HG03432 (cell line): ENCODE results near the gene TRIM36.

Experiments
- ATAC-seq: cut with Tn5 transposase; IDR thresholded peaks from one replicate; pipeline ENCODE4 v1.9.1; 2021; ENCODE audit warnings: mild to moderate bottlenecking, moderate library complexity; ENCODE audit not compliant: unreplicated experiment

Gene TRIM36

DNA sequence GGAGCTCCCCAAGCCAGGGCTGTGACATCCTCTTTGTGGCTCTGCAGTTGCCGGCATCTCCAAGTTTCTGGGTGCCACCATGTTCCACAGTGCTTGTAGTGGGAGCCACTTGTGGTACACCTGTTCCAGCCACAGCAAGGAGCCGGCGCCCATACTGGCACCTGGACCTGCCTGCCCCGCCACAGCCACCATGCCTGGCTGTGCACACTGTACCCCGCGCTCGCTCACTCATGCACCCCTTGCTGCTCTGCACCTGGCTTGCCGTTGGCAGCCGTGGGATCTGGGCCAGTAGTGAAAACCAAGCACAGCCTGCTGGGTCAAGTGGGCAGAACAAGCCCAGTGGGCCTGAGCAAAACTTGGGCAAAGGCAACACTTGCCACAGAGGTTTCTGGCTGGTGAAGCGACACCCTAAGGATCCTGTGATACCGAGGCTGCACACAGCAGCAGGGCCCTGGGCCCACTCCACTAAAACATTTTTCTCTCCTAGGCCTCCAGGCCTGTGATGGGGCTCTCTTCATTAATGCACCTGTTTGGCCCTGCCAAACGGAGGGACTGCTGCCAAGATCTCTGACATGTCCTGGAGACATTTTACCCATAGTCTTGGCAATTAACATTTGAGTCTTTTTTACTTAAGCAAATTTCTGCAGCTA, 2.8 kb downstream of the TRIM36 start:
- ATAC-seq = no peak

DNA sequence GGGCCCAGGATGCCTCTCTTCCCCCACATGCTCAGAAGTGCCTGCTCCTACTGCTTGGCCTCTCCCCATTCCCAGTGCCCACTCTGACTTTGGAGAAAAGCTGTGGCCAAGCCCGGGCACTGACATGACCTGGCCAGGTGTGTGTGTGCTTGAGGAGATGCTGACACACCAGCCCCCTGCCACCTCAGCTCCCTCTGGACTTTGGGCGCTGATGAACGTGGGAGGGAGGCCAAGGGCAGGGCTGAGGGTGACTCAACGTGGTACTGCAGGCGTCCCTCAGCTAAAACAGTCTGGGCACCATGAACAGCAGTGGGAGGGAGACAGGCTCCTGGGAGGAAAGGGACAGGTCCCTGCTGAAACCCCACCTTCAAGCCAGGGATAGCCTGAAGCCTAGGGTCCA, 3.9 kb downstream of the TRIM36 start:
- no peak for ATAC-seq

DNA sequence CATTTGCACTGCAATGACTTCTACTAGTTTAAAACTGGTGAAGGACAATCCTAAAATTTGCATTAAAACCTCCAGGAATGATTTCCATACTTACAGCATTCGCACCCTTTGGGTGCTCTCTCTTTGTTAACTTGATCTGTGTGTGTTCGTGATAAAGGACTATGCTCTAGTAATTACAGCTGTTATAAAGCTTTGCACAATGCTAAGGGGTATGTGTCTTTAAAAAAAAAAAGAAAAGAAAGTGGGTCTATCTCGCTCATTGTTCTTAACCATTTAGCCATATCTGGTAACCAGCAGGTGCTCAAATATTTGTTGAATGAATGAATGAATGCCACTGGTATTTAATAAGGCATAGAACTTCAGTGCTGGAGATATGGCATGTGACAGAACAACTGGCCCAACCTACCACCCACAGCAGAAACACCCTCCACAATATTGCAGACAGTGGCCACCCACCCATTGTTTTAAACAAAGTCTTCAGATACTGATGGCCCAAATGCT, 8.7 kb downstream of the TRIM36 start:
- ATAC-seq = no peak

DNA sequence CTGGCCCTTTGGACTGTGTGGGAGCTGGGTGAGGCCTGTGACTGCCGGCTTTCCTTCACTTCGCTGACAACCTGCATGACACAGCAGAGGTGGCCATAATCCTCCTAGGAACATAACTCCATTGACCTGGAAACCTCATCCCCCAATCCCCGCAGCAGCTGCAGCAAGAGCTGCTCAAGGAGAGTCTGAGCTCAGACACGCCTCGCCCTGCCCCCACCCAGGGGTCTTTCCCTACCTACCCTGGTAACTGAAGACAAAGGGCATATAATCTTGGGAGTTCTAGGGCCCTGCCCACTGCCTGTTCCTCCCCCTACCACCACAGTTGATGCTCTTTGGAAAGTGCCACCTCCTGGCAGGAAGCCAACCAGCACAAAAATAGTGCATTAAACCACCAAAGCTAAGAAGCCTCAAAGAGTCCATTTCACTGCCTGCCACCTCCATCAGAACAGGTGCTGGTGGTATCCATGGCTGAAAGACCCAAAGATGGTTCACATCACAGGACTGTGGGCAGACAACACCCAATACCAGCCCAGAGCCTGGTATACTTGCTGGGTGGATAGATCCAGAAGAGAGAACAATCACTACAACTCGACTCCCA, 18.4 kb downstream of the TRIM36 start:
- no peak for ATAC-seq

DNA sequence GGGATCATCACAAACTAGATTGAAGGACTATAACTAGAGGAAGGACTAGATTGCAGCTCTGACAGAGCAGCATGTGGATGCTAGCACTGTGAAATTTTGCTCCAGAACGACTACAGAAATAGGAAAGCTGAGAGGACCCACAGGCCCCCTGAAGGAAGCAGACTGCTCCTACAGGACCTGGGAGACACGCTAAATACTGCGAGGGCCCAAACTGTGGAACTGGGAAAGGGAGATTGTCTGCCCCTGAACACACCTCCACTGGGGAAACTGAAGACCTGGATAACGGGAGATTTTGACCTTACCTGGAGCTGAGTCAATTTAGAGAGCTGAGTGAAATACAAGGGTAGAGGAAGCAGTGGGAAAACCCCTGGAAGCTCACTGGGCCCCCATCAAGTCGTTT, 19.2 kb downstream of the TRIM36 start:
- ATAC-seq = no peak

DNA sequence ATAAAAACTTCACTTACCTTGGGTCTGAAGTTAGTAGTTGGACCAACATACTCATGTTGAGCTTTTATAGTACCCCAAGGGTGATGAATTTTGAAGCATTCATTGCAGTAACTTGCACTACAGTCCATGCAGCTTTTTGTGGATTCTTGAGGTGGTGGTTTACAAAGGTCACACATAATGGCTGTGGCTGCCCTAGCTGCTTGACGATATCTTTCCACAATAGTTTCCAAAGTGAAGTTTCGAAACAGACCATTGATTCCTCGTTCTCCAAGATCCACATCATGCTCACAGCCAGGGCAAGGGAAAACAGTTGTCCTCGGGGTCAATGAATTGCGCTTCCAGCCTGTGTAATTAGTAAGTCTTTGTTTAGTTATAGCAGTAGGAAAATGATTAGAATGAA, 22.7 kb downstream of the TRIM36 start:
- ATAC-seq = no peak

DNA sequence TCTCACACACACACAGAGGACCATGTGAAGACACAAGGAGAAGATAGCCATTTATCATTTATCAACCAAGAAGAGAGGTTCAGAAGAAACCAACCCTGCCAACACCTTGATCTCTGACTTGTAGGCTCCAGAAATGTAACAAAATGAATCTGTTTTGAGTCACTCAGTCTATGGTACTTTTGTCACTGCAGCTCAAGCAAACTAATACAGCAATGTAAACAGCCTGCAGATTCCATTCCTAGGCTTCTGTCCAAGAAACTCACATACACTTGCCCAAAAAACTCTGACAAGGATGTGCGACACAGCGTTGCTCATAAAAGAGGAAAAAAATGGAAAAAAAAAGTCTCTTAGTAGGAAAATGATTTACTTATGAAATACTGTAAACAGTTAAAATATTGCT, 33.4 kb downstream of the TRIM36 start:
- no peak for ATAC-seq

DNA sequence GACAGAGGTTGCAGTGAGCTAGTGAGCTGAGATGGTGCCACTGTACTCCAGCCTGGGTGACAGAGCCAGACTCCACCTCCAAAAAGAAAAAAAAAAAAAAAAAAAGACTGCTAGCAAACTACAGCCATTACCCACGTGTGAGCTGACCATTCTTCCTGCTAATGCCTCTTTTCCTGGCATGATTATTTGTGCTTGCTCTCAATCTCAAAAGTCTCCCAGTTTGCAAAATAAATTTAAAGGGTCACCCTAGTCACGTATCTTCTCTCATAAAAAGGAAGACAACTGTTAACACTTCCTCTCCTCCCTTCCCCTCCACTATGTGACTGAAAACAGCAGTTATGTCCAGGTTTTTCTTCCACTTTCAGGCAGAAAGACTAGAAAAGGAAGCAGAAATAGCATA, 37.2 kb downstream of the TRIM36 start:
- ATAC-seq = peak; percentile 71

DNA sequence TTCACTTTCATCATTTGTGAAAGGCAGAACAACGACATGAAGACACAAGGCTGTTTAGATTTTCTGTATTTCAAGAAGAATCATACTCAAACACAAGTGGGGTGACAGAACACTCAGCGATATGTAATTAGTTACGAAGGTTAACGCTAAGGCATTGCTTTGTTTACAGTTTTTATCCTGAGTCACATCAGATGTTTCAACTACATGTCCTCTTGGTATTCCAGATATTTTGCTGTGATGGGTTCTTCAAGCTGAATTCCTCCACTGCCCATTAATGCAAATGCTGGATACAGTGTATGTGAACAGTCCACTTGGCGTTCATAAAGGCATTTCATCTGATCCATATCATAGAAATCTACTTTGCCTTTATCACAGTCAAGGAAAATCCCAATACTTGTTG, 43.4 kb downstream of the TRIM36 start:
- no peak for ATAC-seq

DNA sequence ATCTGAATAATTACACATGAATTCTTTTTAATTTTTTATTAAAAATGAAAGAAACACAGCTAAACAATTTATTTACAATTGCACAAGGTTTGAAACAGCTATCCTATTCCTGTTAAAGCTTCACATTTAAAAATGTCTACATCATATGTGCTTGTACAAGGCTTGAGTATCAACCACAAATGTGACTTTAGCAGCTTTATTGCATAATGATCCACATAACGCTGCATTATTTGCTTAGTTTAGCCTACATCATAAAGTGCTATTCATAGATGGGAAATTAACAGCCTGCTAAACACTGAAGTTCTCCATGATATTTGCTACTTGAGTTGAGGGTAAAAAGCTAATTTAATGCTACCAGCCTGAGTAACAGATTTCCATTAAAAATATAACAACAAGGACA, 45.0 kb downstream of the TRIM36 start:
- ATAC-seq = no peak

DNA sequence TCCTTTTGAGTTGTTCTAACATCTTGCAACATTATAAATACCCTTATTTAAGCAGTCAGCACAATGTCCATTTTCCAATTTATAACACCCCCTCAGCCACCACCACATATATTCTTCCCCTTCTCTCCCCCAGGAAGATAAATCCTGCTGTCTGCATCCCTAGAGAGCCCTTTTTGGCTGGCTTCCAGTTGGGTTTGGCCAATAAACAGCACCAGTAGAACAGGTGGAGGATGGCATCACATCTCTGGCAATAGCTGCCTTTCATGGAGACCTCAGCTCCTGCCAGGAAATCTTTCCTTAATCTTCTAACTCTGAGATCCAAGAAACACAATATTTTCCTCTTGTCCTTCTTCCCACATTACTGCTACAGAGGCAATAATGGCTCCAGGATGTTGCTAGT, 53.7 kb downstream of the TRIM36 start:
- no peak for ATAC-seq

DNA sequence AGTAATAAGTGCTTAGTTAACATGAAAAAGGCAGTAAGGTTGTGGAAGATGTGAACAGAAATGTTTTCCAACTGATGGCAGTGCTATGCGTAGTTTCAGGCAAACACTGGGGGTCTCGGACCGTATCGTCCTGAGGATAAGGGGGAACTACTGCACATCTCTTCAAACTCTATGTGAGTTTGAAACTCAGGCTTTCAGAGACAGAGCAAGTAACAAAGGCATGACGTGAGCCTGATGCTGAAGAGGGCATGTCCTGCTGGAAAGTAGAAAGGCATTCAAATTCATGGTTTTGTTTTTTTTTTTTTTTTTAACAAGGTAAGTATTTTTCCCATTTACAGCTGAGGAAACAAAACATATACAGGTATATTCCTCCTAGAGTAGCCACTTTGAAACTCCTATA, 59.9 kb downstream of the TRIM36 start:
- no peak for ATAC-seq

DNA sequence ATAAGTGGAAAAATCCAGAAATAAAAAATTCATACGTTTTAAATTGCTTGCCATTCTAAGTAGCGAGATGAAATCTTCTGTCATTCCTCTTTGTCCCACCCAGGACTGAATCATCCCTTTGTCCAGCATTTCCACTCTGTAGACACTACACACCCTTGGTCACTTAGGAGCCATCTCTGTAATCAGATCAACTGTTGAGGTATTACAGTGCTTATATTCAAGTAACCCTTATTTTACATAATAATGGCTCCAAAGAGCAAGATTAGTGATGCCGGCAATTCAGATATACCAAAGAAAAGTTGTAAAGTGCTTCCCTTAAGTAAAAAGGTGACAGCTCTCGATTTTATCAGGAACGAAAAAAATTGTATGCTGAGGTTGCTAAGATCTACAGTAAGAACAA, 60.4 kb downstream of the TRIM36 start:
- ATAC-seq = no peak

DNA sequence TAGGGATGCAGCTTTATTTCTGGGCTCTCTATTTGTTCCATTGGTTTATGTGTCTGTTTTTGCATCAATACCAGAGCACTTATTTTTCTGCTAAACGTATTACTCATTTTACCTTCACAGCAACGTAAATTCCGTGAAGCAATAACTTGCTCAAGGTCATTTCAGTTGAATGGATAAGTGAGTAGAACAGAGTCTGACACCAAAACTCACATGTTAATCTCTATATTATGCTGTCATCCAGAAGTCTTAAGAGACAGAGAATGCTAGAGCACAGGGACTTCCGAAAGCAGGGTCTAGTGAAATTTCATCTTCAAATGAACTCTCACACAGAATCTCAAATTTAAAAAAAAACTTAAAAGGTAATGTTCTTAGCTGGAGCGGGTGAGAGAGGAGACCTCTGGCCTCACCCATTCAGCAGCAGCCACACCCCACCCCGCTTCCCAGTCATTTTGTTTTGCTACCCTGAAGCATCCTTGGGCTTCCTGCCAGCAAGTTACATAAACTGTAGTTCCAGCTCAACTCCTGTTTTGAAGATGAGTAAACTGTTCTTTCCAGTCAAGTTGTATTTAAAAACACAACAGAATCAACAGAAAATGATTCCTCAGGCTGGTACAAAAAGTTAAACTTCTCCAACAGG, 69.3 kb downstream of the TRIM36 start:
- ATAC-seq = no peak

DNA sequence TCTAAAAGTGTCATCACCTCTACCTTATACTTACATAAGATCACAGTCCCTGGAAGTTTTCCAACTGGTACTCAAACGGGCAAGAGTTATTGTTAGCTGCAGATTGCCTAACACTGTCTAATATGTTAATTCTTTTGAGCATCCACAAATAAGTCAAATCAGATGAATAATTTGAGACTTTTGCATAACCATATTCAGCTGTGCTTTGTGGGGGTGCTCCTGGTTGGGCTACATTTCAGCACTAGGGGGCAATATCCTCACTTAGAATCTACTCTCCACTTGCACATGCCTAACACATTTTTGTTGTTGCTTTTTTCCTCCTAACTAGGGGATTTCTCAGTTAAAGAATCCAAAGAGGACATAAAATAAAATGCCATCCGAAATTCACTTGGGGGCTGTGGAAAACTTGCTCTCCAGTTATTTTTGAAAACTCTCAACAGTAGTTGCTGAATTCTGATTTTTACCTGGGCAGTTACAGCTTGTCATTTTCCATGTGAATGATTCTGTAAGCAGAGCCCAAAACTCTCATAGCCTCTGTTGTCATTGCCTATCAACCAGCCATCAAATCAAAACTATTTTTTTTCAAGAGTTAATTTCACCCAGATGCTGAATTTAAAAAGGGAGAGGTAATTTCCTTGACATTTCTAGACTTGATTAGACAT, 71.5 kb downstream of the TRIM36 start:
- peak; percentile 85 for ATAC-seq

DNA sequence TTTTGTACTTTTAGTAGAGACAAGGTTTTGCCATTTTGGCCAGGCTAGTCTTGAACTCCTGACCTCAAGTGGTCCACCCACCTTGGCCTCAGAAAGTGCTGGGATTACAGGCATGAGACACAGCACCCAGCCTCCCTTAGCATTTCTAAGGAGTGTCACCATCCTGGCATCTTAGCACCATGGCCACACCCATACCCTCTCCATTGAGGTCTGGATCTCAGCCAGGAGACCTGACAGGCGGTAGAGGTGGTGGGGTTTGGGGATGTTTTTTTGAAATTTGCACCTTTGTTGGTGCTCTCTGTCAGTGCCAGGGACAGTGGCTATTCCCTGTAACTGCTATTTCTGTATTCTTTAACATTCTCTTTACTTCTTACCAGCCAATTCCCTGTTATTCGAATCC, 72.5 kb downstream of the TRIM36 start:
- no peak for ATAC-seq

DNA sequence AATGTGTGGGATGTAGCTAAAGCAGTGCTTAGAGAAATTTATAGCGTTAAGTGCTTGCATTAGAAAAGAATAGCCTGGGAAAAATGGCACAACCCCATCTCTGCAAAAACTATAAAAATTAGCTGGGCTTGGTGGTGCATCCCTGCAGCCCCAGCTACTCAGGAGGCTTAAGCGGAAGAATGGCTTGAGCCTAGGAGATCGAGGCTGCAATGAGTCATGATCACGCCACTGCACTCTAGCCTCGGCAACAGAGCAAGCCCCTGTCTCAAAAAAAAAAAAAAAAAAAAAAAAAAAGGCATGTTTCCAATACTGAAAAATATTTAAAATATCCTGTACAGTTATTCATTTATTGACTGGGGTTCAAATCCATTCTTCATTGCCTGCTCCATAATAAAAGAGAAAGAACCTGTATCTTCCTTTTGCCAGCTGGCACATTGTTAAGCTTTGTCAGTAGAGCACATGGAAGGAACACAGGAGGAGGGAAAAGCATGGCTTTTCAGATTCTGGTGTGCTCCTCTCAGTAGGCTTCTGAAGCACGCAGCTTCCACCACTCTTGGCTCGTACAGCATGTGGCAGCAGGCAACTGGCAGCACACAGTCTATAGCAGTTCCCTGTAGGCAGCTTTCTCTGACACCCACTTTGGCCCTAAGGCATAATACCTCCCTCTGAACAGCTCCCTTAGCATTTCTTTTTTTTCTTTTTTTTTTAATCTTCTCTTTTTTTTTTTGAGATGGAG, 73.5 kb downstream of the TRIM36 start:
- peak; percentile 30 for ATAC-seq

DNA sequence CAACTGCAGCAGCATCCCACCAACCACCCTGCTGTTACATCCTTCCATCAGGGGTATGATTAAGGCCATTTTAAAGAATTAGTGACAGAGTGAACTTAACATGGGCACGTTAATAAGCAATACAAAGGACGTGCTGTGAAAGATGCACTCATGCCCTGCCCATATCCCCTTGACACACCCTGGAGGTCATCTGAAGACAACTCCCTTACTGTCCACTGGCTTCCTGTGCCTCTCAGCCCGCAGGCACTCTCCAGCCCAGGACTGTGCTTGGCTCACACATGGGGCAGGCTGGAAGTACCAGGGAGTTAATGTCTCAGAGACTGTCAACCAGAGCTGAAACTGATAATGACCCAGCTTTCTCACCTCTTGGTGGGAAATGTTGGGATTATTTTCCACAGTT, 81.8 kb downstream of the TRIM36 start:
- no peak for ATAC-seq

DNA sequence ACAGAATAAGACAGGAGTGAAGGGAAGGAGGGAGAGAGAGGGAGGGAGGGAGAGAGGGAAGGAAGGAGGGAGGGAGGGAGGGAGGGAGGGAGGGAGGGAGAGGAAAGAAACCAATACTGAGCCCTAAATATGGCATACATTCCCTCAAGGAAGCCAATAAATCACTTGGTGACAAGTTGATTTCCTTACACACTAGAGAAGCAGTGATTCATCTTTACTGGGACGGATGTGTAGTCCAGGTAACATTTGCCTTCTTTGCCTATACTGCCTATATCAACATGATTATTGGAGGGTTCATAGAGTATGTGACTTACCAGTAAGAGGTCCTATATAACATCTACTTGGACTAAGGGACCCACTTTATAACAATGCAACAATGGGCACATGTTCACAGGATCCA, 83.2 kb downstream of the TRIM36 start:
- ATAC-seq = no peak

DNA sequence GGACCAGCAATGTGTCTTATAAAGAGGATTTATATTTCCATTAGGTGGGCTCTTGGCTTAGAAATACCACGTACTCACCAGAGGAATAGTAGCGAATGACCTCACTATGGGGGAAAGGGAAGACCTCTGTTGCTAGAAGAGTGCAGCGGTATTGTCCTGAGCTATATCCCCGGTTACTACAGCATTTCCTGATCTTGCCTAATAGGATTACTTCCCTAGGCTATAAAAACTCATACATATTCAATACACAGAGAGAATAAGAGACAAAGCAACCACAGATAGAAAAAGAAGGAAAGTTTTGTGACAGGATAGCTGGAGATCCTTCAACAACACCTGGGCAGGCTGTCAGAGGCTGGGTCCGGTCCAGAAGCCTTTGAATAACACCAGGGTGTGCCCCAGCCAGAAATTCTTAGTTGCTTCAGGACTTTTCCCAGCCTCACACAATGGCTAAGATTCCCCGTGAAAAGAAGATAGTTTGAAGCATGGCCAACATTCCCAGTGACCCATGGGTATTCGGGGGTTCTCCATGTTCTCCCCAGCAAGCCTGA, 85.4 kb downstream of the TRIM36 start:
- ATAC-seq = no peak
